G401 (cell line): ENCODE measurements around the gene BID. TPM values are rescaled to one million over a fixed set of nuclear protein-coding genes. Genes with fewer than 3 reads are reported as not detected.
"Not testable (repeated sequence)": the region's sequence is repeated elsewhere in the genome, so short reads cannot be mapped to it uniquely, and the experiment has no call there.

ENCODE experiments used
- DNase-seq: peaks from one replicate; pipeline ENCODE4 v3.0.0-alpha.2; 2015; ENCODE audit warnings: low spot score
- in situ Hi-C: cut with HindIII; loops from 2 replicates; pipeline ENCODE4 v1.10.0; 2016; ENCODE audit warnings: low sequenced_read_pairs, mixed read lengths
- total RNA-seq: library from RNA; depleted of rRNA; stranded (reverse); fragments of >200 nt; shearing (Covaris generic); gene quantifications from 2 replicates; pipeline ENCODE4 v1.2.3, GENCODE V29; 2014

The BID gene
- total RNA-seq, 1 experiment from 2014 or later, result 58.9 TPM

- in situ Hi-C loops, result no loop called here
- peak; percentile 56 for DNase-seq
Observed at GRCh38 chr22:17724678-17725499, 49.4 kb downstream of the BID start.

- no peak for DNase-seq
- in situ Hi-C loops, result no loop called here
Observed at GRCh38 chr22:17724241-17724640, 50.0 kb downstream of the BID start.

GRCh38 chr22:17719911-17720310 lies 54.4 kb downstream of the BID start:
- DNase-seq, result no peak
- in situ Hi-C loops, result no loop called here

- DNase-seq, result no peak
- in situ Hi-C loops, result no loop called here
Observed at GRCh38 chr22:17717708-17718107, 56.6 kb downstream of the BID start.

GRCh38 chr22:17716529-17716928 lies 57.7 kb downstream of the BID start:
- DNase-seq, result no peak
- in situ Hi-C loops, result no loop called here

GRCh38 chr22:17712441-17712840 lies 61.8 kb downstream of the BID start:
- no peak for DNase-seq
- in situ Hi-C loops, result no loop called here

- in situ Hi-C loops, result no loop called here
- no peak for DNase-seq
Observed at GRCh38 chr22:17710023-17710422, 64.2 kb downstream of the BID start.

GRCh38 chr22:17707526-17707925 lies 66.7 kb downstream of the BID start:
- DNase-seq, result no peak
- in situ Hi-C loops, result no loop called here

- in situ Hi-C loops, result no loop called here
- no peak for DNase-seq
Observed at GRCh38 chr22:17706947-17707346, 67.3 kb downstream of the BID start.

- in situ Hi-C loops, result no loop called here
Observed at GRCh38 chr22:17705951-17706900, 68.0 kb downstream of the BID start.

GRCh38 chr22:17705546-17705945 lies 68.7 kb downstream of the BID start:
- in situ Hi-C loops, result no loop called here
- DNase-seq, result no peak

More at GRCh38 chr22:17705951-17706900, 68.0 kb downstream of the BID start:
- peak; percentile 45 for DNase-seq

- in situ Hi-C loops, result no loop called here
- no peak for DNase-seq
Observed at GRCh38 chr22:17703811-17704210, 70.5 kb downstream of the BID start.

- DNase-seq, result no peak
Observed at GRCh38 chr22:17700778-17701177, 73.5 kb downstream of the BID start.

GRCh38 chr22:17699696-17700340 lies 74.5 kb downstream of the BID start:
- in situ Hi-C loops, result no loop called here
- no peak for DNase-seq

More at GRCh38 chr22:17700778-17701177, 73.5 kb downstream of the BID start:
- in situ Hi-C loops, result no loop called here

- no peak for DNase-seq
- in situ Hi-C loops, result no loop called here
Observed at GRCh38 chr22:17698948-17699347, 75.3 kb downstream of the BID start.

GRCh38 chr22:17698276-17698675 lies 76.0 kb downstream of the BID start:
- DNase-seq, in situ Hi-C loops: not testable (repeated sequence)

GRCh38 chr22:17697196-17697595 lies 77.1 kb downstream of the BID start:
- DNase-seq, in situ Hi-C loops: not testable (repeated sequence)

- in situ Hi-C loops, result no loop called here
- DNase-seq, result no peak
Observed at GRCh38 chr22:17695986-17696385, 78.3 kb downstream of the BID start.

- no peak for DNase-seq
- in situ Hi-C loops, result no loop called here
Observed at GRCh38 chr22:17694752-17695151, 79.5 kb downstream of the BID start.

- in situ Hi-C loops, result no loop called here
- no peak for DNase-seq
Observed at GRCh38 chr22:17694193-17694592, 80.1 kb downstream of the BID start.
